ENCODE results near the gene FAM24A.

The FAM24A gene

GRCh38 chr10:122931088-122931906, 20.9 kb downstream of the FAM24A start:
- no peak for DNase-seq

- DNase-seq, result no peak
Measured at GRCh38 chr10:122939133-122939855, 28.9 kb downstream of the FAM24A start.

DNA sequence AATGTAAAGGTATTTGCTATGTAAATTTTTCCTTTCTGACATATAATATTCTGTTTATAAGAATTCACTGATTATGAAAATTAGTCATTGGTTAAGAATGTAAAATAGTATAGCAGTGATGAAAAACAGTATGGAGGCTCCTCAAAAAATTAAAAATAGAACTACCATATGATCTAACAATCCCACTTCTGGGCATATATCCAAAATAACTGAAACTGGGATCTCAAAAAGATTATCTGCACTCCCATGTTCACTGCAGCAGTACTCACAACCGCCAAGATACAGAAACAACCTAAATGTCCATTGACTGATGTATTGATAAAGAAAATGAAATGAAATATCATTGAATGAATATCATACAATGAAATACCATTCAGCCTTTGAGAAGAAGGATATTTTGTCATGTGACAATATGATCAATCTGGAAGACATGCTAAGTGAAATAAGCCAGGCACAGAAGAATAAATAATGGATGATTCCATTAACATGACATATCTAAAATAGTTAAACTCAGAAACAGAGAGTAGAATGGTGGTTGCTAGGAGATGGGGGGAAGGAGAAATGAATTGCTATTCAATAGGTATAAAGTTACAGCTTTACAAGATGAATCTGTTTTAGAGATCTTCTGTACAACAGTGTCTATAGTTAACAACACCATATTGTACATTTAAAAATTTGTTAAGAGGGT, 29.6 kb downstream of the FAM24A start:
- no peak for DNase-seq

GRCh38 chr10:122949296-122949695, 38.9 kb downstream of the FAM24A start:
- DNase-seq, result no peak

DNA sequence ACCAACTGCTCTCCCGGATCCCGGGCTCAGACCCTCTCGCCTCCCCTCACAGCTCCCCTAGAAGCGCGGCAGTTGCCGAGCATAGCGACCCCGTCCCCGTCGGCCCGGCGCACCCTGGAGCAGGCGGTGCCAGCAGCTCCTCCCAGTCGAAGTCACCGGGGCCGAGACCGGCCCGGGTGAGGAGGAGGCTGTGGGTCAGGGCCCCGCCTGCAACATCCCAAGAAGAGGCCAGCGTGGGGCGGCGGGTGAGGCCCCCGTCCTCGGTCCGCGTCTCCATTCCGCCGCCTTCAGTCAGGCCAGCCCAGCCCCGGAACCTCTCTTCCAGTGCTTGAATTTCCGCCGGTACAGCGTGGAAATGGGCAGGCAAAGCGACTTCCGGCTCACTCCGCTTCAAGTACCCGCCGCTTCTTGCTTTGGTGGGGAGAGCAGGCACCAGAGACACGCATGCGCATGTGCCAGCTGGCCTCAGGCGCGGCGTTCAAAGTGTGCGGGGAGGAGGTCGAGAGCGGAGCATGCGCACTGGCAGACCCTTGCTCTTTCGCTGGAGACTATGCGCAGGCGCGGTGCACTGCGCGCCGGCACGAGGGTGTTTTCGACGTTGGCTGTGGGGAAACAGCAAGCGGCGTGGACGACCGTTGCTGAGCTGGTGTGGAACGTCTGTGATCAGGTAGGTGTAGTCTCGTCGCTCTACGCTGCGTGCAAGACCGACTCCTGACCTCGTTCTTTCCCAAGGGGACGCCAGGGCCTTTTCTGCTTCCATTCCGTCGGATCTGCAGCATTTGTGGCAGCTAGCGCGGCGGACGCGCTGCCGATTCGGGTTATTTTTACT, 43.7 kb downstream of the FAM24A start, which contains the start of gene C10orf88:
TSS of gene C10orf88 (minus strand) at position 326 of the 829 bp plus-strand sequence. CDS start at position 277, 49 bp downstream.
- DNase-seq, result peak; percentile 99

- no peak for DNase-seq
Measured at GRCh38 chr10:122954731-122955050, 44.3 kb downstream of the FAM24A start.

DNA sequence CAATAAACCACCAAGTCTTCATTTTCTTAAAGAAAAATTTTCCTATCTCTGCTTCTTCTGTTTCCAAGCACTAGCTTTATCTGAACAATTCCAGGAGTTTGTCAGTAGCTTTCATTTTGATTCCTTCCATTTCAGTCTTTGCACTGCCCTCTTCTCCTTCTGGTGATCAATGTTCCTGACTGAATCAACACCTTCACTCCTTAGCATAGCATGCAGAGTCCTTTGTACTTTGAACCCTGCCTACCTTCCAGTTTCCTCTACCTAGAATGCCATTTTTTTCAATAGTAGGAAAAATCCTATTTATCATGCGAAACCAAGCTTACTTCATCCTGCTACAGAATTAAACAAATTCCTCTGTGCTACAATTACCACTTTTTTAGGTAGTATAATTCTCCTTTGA, 45.5 kb downstream of the FAM24A start:
- DNase-seq, result no peak

DNA sequence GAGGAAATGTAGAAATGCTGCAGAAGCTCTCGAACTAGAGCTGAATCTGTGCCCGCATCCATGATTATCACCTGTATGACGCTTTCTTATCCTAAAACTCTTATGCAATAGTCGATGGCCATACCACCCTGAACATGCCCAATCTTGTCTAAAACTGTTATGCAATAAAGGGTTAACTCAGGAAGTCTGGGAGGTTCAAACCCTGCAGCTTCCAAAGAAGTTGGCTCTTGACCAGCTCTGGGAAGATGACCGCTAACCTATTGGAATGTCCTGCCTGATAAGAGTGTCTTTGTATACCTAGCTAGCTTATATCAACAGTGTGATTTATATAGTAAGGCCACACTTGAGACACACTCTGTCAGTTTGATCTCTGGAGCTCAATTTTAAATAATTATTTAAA, 47.1 kb downstream of the FAM24A start:
- no peak for DNase-seq

- DNase-seq, result no peak
Measured at GRCh38 chr10:122962405-122962804, 52.0 kb downstream of the FAM24A start.
